ENCODE measurements around the gene ANAPC4.

- TF ChIP-seq CTCF (IDR thresholded peaks at IDR 0.05; ENCODE audit: extremely low read depth in 1 of 2, insufficient read depth in 1 of 2, low read depth in 1 of 2, low read length in 2 of 2) (no peak), MAX (IDR thresholded peaks at IDR 0.05; ENCODE audit: insufficient read depth, insufficient read length) (no peak), POLR2AphosphoS5 (IDR thresholded peaks at IDR 0.05; ENCODE audit: insufficient read depth, low read depth, low read length) (no peak)
Measured at GRCh38 chr4:25356068-25356467, 21.0 kb upstream of the ANAPC4 start.

Data from endothelial cell of umbilical vein (primary cell).